Esophagus muscularis mucosa (tissue), 3 donors: ENCODE measurements around the gene SNX8.

ENCODE experiments used
- CTCF ChIP-seq, 3 experiments: fragments of 200-600 bp in 2 of 3; fragments of 450-650 bp in 1 of 3; sonication (generic) in 2 of 3; IDR thresholded peaks; one replicate each; pipeline ENCODE4 v1.5.1; 2017 to 2019; ENCODE audit warnings: antibody characterized with exemption in 3 of 3, mild to moderate bottlenecking in 2 of 3, moderate library complexity in 1 of 3
- POLR2AphosphoS5 ChIP-seq, 2 donors: sonication (generic); formaldehyde crosslinking; IDR thresholded peaks; one replicate each; pipeline ENCODE4 v1.6.1; 2017; ENCODE audit warnings: antibody characterized with exemption in 2 of 2

GRCh38 chr7:2281541-2281940, 32.7 kb downstream of the SNX8 start:
- no peak for TF ChIP-seq CTCF (IDR thresholded peaks at IDR 0.05)
- no peak for TF ChIP-seq POLR2AphosphoS5 (IDR thresholded peaks at IDR 0.05)
